OCI-LY1 (cell line): ENCODE measurements around the gene PIP4K2A.

ENCODE experiments used
- EZH2 ChIP-seq: fragments of 200-600 bp; sonication (generic), shearing (Covaris generic); IDR thresholded peaks from 2 replicates; pipeline ENCODE4 v1.8.0; 2017; ENCODE audit warnings: borderline replicate concordance, mixed run types, mild to moderate bottlenecking, antibody characterized with exemption, low read length, moderate library complexity, mixed read lengths
- TF ChIP-seq, protein P1 (sequence below): fragments of 200-600 bp; sonication (generic), shearing (Covaris generic); IDR thresholded peaks from 2 replicates; pipeline ENCODE4 v1.5.1; 2017; ENCODE audit warnings: mild to moderate bottlenecking, antibody characterized with exemption, low read length, moderate library complexity, mixed read lengths

- TF ChIP-seq EZH2: no peak
- TF ChIP-seq, protein P1, sequence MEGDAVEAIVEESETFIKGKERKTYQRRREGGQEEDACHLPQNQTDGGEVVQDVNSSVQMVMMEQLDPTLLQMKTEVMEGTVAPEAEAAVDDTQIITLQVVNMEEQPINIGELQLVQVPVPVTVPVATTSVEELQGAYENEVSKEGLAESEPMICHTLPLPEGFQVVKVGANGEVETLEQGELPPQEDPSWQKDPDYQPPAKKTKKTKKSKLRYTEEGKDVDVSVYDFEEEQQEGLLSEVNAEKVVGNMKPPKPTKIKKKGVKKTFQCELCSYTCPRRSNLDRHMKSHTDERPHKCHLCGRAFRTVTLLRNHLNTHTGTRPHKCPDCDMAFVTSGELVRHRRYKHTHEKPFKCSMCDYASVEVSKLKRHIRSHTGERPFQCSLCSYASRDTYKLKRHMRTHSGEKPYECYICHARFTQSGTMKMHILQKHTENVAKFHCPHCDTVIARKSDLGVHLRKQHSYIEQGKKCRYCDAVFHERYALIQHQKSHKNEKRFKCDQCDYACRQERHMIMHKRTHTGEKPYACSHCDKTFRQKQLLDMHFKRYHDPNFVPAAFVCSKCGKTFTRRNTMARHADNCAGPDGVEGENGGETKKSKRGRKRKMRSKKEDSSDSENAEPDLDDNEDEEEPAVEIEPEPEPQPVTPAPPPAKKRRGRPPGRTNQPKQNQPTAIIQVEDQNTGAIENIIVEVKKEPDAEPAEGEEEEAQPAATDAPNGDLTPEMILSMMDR: no peak
Observed at GRCh38 chr10:22658745-22659410, 55.5 kb downstream of the PIP4K2A start.
